Heart right ventricle (tissue), 16 donors: ENCODE results near the gene CPED1. TPM values are rescaled to one million over a fixed set of nuclear protein-coding genes. Genes with fewer than 3 reads are reported as not detected.

Source experiments
- ATAC-seq, 8 donors: fragments of 200-7000 bp; cut with Tn5 transposase; one replicate each; pipeline ENCODE4 v1.9.1; 2020; ENCODE audit warnings: mild to moderate bottlenecking in 8 of 8, moderate library complexity in 8 of 8, moderate number of reproducible peaks in 1 of 8
- DNase-seq, 2 donors: peaks; one replicate each; pipeline ENCODE4 v3.0.0-alpha.2; 2020
- H3K27ac ChIP-seq, 10 donors: fragments of 200-600 bp; sonication (generic) in 2 of 10; one replicate each; pipeline versions ENCODE4 v1.5.0 to v1.8.0; 2020 to 2022; ENCODE audit warnings: mild to moderate bottlenecking in 3 of 10
- H3K27me3 ChIP-seq, 7 donors: fragments of 200-600 bp; one replicate each; pipeline ENCODE4 v1.8.0; 2021 to 2022; ENCODE audit warnings: mild to moderate bottlenecking in 2 of 7
- H3K36me3 ChIP-seq, 9 donors: fragments of 200-600 bp; sonication (generic) in 1 of 9; one replicate each; pipeline versions ENCODE4 v1.5.0 to v1.8.0; 2020 to 2022; ENCODE audit warnings: mild to moderate bottlenecking in 2 of 9
- H3K4me1 ChIP-seq, 9 donors: fragments of 200-600 bp; sonication (generic) in 1 of 9; one replicate each; pipeline versions ENCODE4 v1.5.0 to v1.8.0; 2020 to 2022; ENCODE audit warnings: mild to moderate bottlenecking in 4 of 9
- H3K4me3 ChIP-seq, 10 donors: fragments of 200-600 bp; sonication (generic) in 2 of 10; one replicate each; pipeline versions ENCODE4 v1.5.0 to v1.8.0; 2020 to 2022; ENCODE audit warnings: mild to moderate bottlenecking in 7 of 10, moderate library complexity in 2 of 10
- H3K9me3 ChIP-seq, 11 donors: fragments of 200-600 bp in 10 of 11; sonication (generic) in 2 of 11; one replicate each; pipeline versions ENCODE4 v1.5.0 to v1.8.0; 2013 to 2022; ENCODE audit warnings: mild to moderate bottlenecking in 2 of 11, control low read depth in 1 of 11, moderate library complexity in 1 of 11
- CTCF ChIP-seq, 9 donors: fragments of 200-600 bp; sonication (generic) in 2 of 9; IDR thresholded peaks; one replicate each; pipeline versions ENCODE4 v1.5.0 to v1.8.0; 2021 to 2022; ENCODE audit warnings: antibody characterized with exemption in 9 of 9, mild to moderate bottlenecking in 5 of 9, moderate library complexity in 1 of 9
- WGBS, 2 donors: extraction: QIAGEN DNeasy Blood & Tissue Kit; methylation state at CpG; one replicate each; pipeline ENCODE4 v1.1.7; 2013; ENCODE audit warnings: inconsistent platforms in 1 of 2; 5-methylcytosine and 5-hydroxymethylcytosine counted together
- intact Hi-C, 10 donors: fragments of 100-400 bp; cut with DNase I; formaldehyde crosslinking; loops; one replicate each; pipeline versions ENCODE4 v1.11.1 to v1.14.2; 2022
- polyA plus RNA-seq, 2 donors: library from polyadenylated mRNA; stranded (reverse); fragments of 200-250 nt; gene quantifications; one replicate each; pipeline ENCODE4 v1.2.3, GENCODE V29; 2013
- total RNA-seq, 10 donors: library from RNA; stranded (reverse); fragmentation: NEBNext Ultra II Directional in 3 of 10; extraction: Animal tissue kit (Norgen Biotek cat#: 25700) in 3 of 10; gene quantifications; one replicate each; pipeline versions ENCODE4 v1.2.1 to v1.2.4, GENCODE V29; 2021 to 2023
- donor health status: Arrhythmogenic right ventricular cardiomyopathy.
- donor health status: ischemic (EF 13 %, LVEDD 7.1; RV severe dilation, severe dysfunction).
- donor health status: healthy with polysubstance abuse.
- donor health status: DM: no; HTN: yes; CAD: no.
- donor health status: DM: no; HTN: no; CAD: no.
- donor health status: ischemic (EF 25% LVEDD 6.9; RV normal size, moderate dysfunction).
- donor health status: ischemic (EF 25% LVEDD 5.7; RV mildly dilated, moderate dysfunction).
- donor health status: healthy.
- donor health status: DM: yes; HTN: yes; CAD: no.
- donor health status: Ischemic cardiomyopathy.
- donor health status: ischemic (EF 35%, LVEDD 5.7; RV mildly dilated, moderate dysfunction).
- donor health status: nonischemic (EF 11% LVEDD 7.7; RV severe dilation, severe dysfunction).
- donor health status: DM: yes; HTN: yes; CAD: no.
- donor health status: PGD.
- donor health status: ischemic (EF 29% LVEDD 5.4; RV normal size, mild dysfunction).
- donor health status: nonischemic (EF 23%, LVEDD 6.1; RV moderate dilation, normal function).

Gene CPED1
- total and polyA plus RNA-seq, 12 donors, result 3.9 to 56.5 (median 31.2) TPM

- intact Hi-C loops, result no loop called here
- Histone ChIP-seq H3K4me1 (peaks cover 0 to 27% (median 16%) of the 10 kb centered on the region in 9 donors), H3K9me3 (peaks cover 0 to 5% (median 0%) of the 10 kb centered on the region in 11 donors), H3K27ac (peak overlapping the region in 2 of 10 donors; percentile 13 to 31), H3K36me3 (peaks cover 0 to 39% (median 9%) of the 10 kb centered on the region in 9 donors), H3K4me3 (no peak overlapping the region), H3K27me3 (no peaks in the 10 kb centered on the region)
- ATAC-seq, result peak in 1 of 8 donors; percentile 54
- DNase-seq, result no peak
- no peak for TF ChIP-seq CTCF (IDR thresholded peaks at IDR 0.05)
- WGBS, 2 donors, result 50 to 51% methylated on average over 4 of the region's 4 CpGs
Observed at GRCh38 chr7:121097577-121097976, 109.1 kb downstream of the CPED1 start.

GRCh38 chr7:121099572-121099971, 111.1 kb downstream of the CPED1 start:
- H3K27ac ChIP-seq, result no peak overlapping the region
- WGBS, 2 donors, result 92 to 93% methylated on average over 8 of the region's 8 CpGs
- TF ChIP-seq CTCF (IDR thresholded peaks at IDR 0.05), result no peak
- no peak for DNase-seq
- H3K4me3 ChIP-seq, result no peak overlapping the region
- intact Hi-C loops, result no loop called here
- no peak for ATAC-seq
- H3K4me1 ChIP-seq, result peaks cover 0 to 32% (median 18%) of the 10 kb centered on the region in 9 donors
- H3K9me3 ChIP-seq, result peaks cover 0 to 5% (median 0%) of the 10 kb centered on the region in 11 donors
- H3K27me3 ChIP-seq, result no peaks in the 10 kb centered on the region
- peaks cover 0 to 41% (median 9%) of the 10 kb centered on the region in 9 donors for H3K36me3 ChIP-seq

- Histone ChIP-seq H3K36me3 (peaks cover 0 to 41% (median 9%) of the 10 kb centered on the region in 9 donors), H3K27ac (no peak overlapping the region), H3K27me3 (no peaks in the 10 kb centered on the region), H3K4me1 (peaks cover 0 to 30% (median 21%) of the 10 kb centered on the region in 9 donors), H3K9me3 (peaks cover 0 to 5% (median 0%) of the 10 kb centered on the region in 11 donors), H3K4me3 (no peak overlapping the region)
- no peak for TF ChIP-seq CTCF (IDR thresholded peaks at IDR 0.05)
- intact Hi-C loops, result loop anchor here in 5 of 10 donors (10.0 kb wide), 3 partner anchors 246 to 306 kb away; partner anchors contain the start of gene TSPAN12 (in 1 of the 5)
- ATAC-seq (no peak), DNase-seq (no peak)
Observed at GRCh38 chr7:121101083-121101482, 112.6 kb downstream of the CPED1 start.

- Histone ChIP-seq H3K4me1 (peaks cover 0 to 30% (median 21%) of the 10 kb centered on the region in 9 donors), H3K36me3 (peaks cover 0 to 45% (median 9%) of the 10 kb centered on the region in 9 donors), H3K27ac (no peak overlapping the region), H3K27me3 (no peaks in the 10 kb centered on the region), H3K9me3 (peaks cover 0 to 5% (median 0%) of the 10 kb centered on the region in 11 donors), H3K4me3 (no peak overlapping the region)
- DNase-seq, result no peak
- no peak for TF ChIP-seq CTCF (IDR thresholded peaks at IDR 0.05)
- intact Hi-C loops, result loop anchor here in 5 of 10 donors (10.0 kb wide), 3 partner anchors 247 to 307 kb away; partner anchors contain the start of gene TSPAN12 (in 1 of the 5)
- ATAC-seq, result no peak
- 97 to 99% methylated on average over 2 of the region's 2 CpGs for WGBS, 2 donors
Observed at GRCh38 chr7:121101621-121102020, 113.1 kb downstream of the CPED1 start.
